ENCODE results near the gene TBC1D9B. TPM values are rescaled to one million over a fixed set of nuclear protein-coding genes. Genes with fewer than 3 reads are reported as not detected.
A peak's percentile ranks its signal among the peaks of the same experiment; 100 is the strongest.
"Not testable (repeated sequence)": the region's sequence is repeated elsewhere in the genome, so short reads cannot be mapped to it uniquely, and the experiment has no call there.

TBC1D9B gene
- total RNA-seq, 1 donor from 2014 or later = 138 TPM

DNA sequence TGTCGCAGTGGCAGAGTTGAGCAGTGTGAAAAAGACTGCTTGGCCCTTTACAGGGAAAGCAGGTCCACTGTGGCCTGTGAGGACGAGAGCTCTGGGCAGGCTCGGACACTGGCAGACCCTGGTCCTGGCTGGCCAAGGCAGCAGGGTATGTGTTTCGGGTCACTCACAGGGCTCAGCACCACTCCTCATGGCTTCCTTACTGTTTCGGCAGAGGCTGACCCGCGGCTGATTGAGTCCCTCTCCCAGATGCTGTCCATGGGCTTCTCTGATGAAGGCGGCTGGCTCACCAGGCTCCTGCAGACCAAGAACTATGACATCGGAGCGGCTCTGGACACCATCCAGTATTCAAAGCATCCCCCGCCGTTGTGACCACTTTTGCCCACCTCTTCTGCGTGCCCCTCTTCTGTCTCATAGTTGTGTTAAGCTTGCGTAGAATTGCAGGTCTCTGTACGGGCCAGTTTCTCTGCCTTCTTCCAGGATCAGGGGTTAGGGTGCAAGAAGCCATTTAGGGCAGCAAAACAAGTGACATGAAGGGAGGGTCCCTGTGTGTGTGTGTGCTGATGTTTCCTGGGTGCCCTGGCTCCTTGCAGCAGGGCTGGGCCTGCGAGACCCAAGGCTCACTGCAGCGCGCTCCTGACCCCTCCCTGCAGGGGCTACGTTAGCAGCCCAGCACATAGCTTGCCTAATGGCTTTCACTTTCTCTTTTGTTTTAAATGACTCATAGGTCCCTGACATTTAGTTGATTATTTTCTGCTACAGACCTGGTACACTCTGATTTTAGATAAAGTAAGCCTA is 71.3 kb downstream of the TBC1D9B start:
- Mint-ChIP-seq H3K9me3 (ENCODE audit: unreplicated experiment) (no peaks in the 10 kb centered on the region), H3K4me3 (ENCODE audit: unreplicated experiment) (peak overlapping the region; percentile 77), H3K4me1 (ENCODE audit: unreplicated experiment) (no peaks in the 10 kb centered on the region), H3K27ac (ENCODE audit: unreplicated experiment) (peak overlapping the region; percentile 24), H3K36me3 (ENCODE audit: low read depth, unreplicated experiment) (peaks cover 63% of the 10 kb centered on the region), H3K27me3 (ENCODE audit: unreplicated experiment) (peaks cover 19% of the 10 kb centered on the region)
- TF ChIP-seq, protein P1, sequence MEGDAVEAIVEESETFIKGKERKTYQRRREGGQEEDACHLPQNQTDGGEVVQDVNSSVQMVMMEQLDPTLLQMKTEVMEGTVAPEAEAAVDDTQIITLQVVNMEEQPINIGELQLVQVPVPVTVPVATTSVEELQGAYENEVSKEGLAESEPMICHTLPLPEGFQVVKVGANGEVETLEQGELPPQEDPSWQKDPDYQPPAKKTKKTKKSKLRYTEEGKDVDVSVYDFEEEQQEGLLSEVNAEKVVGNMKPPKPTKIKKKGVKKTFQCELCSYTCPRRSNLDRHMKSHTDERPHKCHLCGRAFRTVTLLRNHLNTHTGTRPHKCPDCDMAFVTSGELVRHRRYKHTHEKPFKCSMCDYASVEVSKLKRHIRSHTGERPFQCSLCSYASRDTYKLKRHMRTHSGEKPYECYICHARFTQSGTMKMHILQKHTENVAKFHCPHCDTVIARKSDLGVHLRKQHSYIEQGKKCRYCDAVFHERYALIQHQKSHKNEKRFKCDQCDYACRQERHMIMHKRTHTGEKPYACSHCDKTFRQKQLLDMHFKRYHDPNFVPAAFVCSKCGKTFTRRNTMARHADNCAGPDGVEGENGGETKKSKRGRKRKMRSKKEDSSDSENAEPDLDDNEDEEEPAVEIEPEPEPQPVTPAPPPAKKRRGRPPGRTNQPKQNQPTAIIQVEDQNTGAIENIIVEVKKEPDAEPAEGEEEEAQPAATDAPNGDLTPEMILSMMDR (IDR thresholded peaks at IDR 0.05; ENCODE audit: unreplicated experiment) = no peak
- DNase-seq (ENCODE audit: low spot score) = no peak

DNA sequence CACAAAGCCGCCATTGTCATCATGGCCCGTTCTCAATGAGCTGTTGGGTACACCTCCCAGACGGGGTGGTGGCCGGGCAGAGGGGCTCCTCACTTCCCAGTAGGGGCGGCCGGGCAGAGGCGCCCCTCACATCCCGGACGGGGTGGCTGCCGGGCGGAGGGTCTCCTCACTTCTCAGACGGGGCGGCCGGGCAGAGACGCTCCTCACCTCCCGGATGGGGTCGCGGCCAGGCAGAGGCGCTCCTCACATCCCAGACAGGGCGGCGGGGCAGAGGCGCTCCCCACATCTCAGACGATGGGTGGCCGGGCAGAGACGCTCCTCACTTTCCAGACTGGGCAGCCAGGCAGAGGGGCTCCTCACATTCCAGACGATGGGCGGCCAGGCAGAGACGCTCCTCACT is 72.8 kb downstream of the TBC1D9B start:
- Mint-ChIP-seq H3K27me3 (ENCODE audit: unreplicated experiment) (peaks cover 15% of the 10 kb centered on the region), H3K36me3 (ENCODE audit: low read depth, unreplicated experiment) (peaks cover 62% of the 10 kb centered on the region)
- not testable (repeated sequence) for H3K4me1 Mint-ChIP-seq (ENCODE audit: unreplicated experiment); H3K4me3 Mint-ChIP-seq (ENCODE audit: unreplicated experiment); H3K27ac Mint-ChIP-seq (ENCODE audit: unreplicated experiment); H3K9me3 Mint-ChIP-seq (ENCODE audit: unreplicated experiment); DNase-seq (ENCODE audit: low spot score)

DNA sequence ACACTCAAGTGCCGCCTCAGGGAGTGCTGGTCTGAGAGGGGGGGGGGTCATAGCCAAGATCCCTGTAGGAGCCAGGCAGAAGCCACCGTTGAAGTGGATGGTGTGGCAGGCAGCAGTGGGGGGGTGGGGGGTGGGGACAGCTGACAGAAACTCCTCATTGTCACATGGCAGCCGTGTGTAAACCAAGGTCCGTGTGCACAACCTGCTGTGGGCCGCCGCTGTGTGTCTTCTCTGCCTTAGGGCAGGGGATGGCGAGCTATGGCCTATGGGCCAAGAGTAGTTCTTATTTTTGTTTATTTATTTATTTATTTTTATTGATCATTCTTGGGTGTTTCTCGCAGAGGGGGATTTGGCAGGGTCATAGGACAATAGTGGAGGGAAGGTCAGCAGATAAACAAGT is 73.6 kb downstream of the TBC1D9B start:
- TF ChIP-seq, protein P1 (IDR thresholded peaks at IDR 0.05; ENCODE audit: unreplicated experiment) = no peak
- H3K27me3 Mint-ChIP-seq (ENCODE audit: unreplicated experiment) = peaks cover 15% of the 10 kb centered on the region
- H3K4me1 Mint-ChIP-seq (ENCODE audit: unreplicated experiment) = peaks cover 10% of the 10 kb centered on the region
- no peak overlapping the region for H3K4me3 Mint-ChIP-seq (ENCODE audit: unreplicated experiment)
- H3K9me3 Mint-ChIP-seq (ENCODE audit: unreplicated experiment) = no peaks in the 10 kb centered on the region
- no peak for DNase-seq (ENCODE audit: low spot score)
- no peak overlapping the region for H3K27ac Mint-ChIP-seq (ENCODE audit: unreplicated experiment)
- H3K36me3 Mint-ChIP-seq (ENCODE audit: low read depth, unreplicated experiment) = peaks cover 69% of the 10 kb centered on the region

DNA sequence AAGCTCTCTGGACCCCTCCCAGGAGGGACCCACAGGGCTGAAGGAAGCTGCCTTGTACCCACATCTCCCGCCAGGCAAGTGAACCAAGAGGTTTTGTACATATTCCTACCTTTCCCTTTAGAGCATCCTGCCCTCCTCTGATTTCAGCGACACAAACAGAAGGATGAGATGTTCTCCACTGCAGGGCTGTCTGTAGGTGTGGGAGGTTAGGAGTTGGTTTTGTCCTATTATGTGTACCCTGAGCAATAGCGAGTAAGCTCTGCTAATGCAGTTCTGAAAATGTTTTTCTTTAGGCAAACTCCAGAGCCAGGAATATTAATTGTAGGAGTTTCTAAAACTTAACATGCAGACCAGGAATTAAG is 74.0 kb downstream of the TBC1D9B start:
- Mint-ChIP-seq H3K36me3 (ENCODE audit: low read depth, unreplicated experiment) (peaks cover 72% of the 10 kb centered on the region), H3K4me3 (ENCODE audit: unreplicated experiment) (peak overlapping the region; percentile 67), H3K9me3 (ENCODE audit: unreplicated experiment) (no peaks in the 10 kb centered on the region), H3K27me3 (ENCODE audit: unreplicated experiment) (peaks cover 15% of the 10 kb centered on the region), H3K27ac (ENCODE audit: unreplicated experiment) (no peak overlapping the region), H3K4me1 (ENCODE audit: unreplicated experiment) (peaks cover 14% of the 10 kb centered on the region)
- TF ChIP-seq, protein P1 (IDR thresholded peaks at IDR 0.05; ENCODE audit: unreplicated experiment) = no peak
- DNase-seq (ENCODE audit: low spot score) = no peak

DNA sequence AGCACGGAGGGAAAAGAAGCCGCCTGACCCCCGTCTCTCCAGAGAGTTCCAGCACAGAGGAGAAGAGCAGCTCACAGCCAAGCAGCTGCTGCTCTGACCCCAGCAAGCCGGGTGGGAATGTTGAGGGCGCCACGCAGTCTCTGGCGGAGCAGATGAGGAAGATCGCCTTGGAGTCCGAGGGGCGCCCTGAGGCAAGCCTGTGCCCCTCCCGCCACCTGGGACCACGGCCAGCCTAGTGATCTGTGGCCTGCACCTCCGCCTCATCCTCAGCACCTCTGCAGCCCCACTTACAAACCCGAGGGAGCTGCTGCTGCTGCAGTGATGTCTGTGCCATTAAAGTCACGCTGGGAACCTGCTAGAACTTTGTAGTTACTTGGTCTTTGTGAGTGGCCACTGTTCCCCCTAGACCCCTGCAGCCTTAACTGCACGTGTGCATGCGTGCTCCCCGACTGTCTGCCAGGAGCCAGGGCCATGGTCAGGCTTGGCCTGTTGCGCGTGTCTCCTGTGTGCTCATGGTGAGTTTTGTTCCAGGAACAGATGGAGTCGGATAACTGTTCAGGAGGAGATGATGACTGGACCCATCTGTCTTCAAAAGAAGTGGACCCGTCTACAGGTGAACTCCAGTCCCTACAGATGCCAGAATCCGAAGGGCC is 74.5 kb downstream of the TBC1D9B start:
- Mint-ChIP-seq H3K4me3 (ENCODE audit: unreplicated experiment) (peak overlapping the region; percentile 67), H3K27ac (ENCODE audit: unreplicated experiment) (no peak overlapping the region), H3K27me3 (ENCODE audit: unreplicated experiment) (peaks cover 15% of the 10 kb centered on the region), H3K36me3 (ENCODE audit: low read depth, unreplicated experiment) (peaks cover 72% of the 10 kb centered on the region), H3K4me1 (ENCODE audit: unreplicated experiment) (peaks cover 17% of the 10 kb centered on the region), H3K9me3 (ENCODE audit: unreplicated experiment) (no peaks in the 10 kb centered on the region)
- TF ChIP-seq, protein P1 (IDR thresholded peaks at IDR 0.05; ENCODE audit: unreplicated experiment) = no peak
- no peak for DNase-seq (ENCODE audit: low spot score)
